ENCODE measurements around the gene PACSIN2.

DNA sequence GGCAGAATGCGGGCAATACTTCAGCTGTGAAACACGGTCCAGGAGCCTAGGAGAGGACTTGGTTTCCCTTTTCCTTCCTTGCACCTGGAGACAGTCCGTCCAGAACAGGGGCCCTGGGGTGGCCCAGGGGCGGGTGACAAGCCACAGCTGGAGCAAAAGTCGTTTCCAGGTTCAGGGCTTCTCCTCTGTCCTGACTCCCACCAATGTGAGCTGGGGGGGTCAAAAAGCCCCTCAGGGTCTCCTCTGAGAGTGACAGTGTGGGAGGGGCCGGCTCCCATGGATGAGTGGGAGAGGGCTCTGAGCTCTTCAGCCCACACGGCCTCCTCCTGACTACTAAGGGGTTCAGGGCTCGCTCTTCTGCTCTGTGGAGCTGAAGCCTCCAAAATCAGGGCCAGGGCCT, 137.8 kb downstream of the PACSIN2 start:
- TF ChIP-seq, protein P1, sequence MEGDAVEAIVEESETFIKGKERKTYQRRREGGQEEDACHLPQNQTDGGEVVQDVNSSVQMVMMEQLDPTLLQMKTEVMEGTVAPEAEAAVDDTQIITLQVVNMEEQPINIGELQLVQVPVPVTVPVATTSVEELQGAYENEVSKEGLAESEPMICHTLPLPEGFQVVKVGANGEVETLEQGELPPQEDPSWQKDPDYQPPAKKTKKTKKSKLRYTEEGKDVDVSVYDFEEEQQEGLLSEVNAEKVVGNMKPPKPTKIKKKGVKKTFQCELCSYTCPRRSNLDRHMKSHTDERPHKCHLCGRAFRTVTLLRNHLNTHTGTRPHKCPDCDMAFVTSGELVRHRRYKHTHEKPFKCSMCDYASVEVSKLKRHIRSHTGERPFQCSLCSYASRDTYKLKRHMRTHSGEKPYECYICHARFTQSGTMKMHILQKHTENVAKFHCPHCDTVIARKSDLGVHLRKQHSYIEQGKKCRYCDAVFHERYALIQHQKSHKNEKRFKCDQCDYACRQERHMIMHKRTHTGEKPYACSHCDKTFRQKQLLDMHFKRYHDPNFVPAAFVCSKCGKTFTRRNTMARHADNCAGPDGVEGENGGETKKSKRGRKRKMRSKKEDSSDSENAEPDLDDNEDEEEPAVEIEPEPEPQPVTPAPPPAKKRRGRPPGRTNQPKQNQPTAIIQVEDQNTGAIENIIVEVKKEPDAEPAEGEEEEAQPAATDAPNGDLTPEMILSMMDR (IDR thresholded peaks at IDR 0.05), result no peak
- no peak for TF ChIP-seq POLR2A (IDR thresholded peaks at IDR 0.05)
